Left forelimb (tissue), 1 donor: ENCODE measurements around the gene GPR137B.

ENCODE experiments used
- DNase-seq: peaks from one replicate; pipeline ENCODE4 v3.0.0-alpha.2; 2018; ENCODE audit warnings: low spot score

The GPR137B gene

GRCh38 chr1:236201786-236202185, 59.4 kb downstream of the GPR137B start:
- DNase-seq: no peak

GRCh38 chr1:236204039-236204438, 61.7 kb downstream of the GPR137B start:
- DNase-seq: no peak

- no peak for DNase-seq
Observed at GRCh38 chr1:236204656-236205055, 62.3 kb downstream of the GPR137B start.

GRCh38 chr1:236206548-236206947, 64.2 kb downstream of the GPR137B start:
- no peak for DNase-seq

- DNase-seq: no peak
Observed at GRCh38 chr1:236207121-236207520, 64.8 kb downstream of the GPR137B start.

- DNase-seq: no peak
Observed at GRCh38 chr1:236207569-236207968, 65.2 kb downstream of the GPR137B start.

- no peak for DNase-seq
Observed at GRCh38 chr1:236209185-236209584, 66.8 kb downstream of the GPR137B start.

- no peak for DNase-seq
Observed at GRCh38 chr1:236209713-236210112, 67.4 kb downstream of the GPR137B start.

- DNase-seq: no peak
Observed at GRCh38 chr1:236211815-236212214, 69.5 kb downstream of the GPR137B start.

GRCh38 chr1:236213534-236213933, 71.2 kb downstream of the GPR137B start:
- DNase-seq: no peak

- DNase-seq: no peak
Observed at GRCh38 chr1:236214761-236215160, 72.4 kb downstream of the GPR137B start.

- DNase-seq: no peak
Observed at GRCh38 chr1:236220473-236220872, 78.1 kb downstream of the GPR137B start.

GRCh38 chr1:236222632-236223031, 80.3 kb downstream of the GPR137B start:
- DNase-seq: no peak

- DNase-seq: no peak
Observed at GRCh38 chr1:236228411-236228810, 86.1 kb downstream of the GPR137B start.

- DNase-seq: no peak
Observed at GRCh38 chr1:236235116-236235515, 92.8 kb downstream of the GPR137B start.

- no peak for DNase-seq
Observed at GRCh38 chr1:236239092-236239585, 96.8 kb downstream of the GPR137B start.

- no peak for DNase-seq
Observed at GRCh38 chr1:236240675-236241074, 98.3 kb downstream of the GPR137B start.

- no peak for DNase-seq
Observed at GRCh38 chr1:236242568-236242967, 100.2 kb downstream of the GPR137B start.

GRCh38 chr1:236247286-236247685, 104.9 kb downstream of the GPR137B start:
- no peak for DNase-seq

GRCh38 chr1:236251587-236251986, 109.2 kb downstream of the GPR137B start:
- no peak for DNase-seq

GRCh38 chr1:236253119-236253518, 110.8 kb downstream of the GPR137B start:
- DNase-seq: no peak

GRCh38 chr1:236253918-236254637, 111.7 kb downstream of the GPR137B start:
- no peak for DNase-seq

- DNase-seq: no peak
Observed at GRCh38 chr1:236257216-236257615, 114.9 kb downstream of the GPR137B start.

- DNase-seq: no peak
Observed at GRCh38 chr1:236258114-236258622, 115.8 kb downstream of the GPR137B start.
